Activated T-cell treated with anti-CD3 and anti-CD28 coated beads for 1 hour (primary cell): Measurements from ENCODE around the gene KLF4.

Experiments used
- DNase-seq: peaks from one replicate; pipeline ENCODE4 v3.0.0-alpha.2; 2020; ENCODE audit warnings: low read depth

KLF4 gene

DNA sequence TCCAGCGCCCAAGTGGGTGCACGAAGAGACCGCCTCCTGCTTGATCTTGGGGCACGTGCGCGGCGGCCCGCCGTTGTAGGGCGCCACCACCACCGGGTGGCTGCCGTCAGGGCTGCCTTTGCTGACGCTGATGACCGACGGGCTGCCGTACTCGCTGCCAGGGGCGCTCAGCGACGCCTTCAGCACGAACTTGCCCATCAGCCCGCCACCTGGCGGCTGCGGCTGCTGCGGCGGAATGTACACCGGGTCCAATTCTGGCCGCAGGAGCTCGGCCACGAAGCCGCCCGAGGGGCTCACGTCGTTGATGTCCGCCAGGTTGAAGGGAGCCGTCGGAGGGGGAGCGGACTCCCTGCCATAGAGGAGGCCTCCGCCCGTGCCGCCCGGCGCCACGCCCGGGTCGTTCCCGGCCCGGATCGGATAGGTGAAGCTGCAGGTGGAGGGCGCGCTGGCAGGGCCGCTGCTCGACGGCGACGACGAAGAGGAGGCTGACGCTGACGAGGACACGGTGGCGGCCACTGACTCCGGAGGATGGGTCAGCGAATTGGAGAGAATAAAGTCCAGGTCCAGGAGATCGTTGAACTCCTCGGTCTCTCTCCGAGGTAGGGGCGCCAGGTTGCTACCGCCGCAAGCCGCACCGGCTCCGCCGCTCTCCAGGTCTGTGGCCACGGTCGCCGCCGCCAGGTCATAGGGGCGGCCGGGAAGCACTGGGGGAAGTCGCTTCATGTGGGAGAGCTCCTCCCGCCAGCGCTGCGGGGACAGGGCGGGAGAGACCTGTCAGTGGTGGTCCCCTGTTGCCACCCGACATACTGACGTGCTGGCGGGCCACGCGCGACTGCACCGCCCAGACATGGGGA lies 1.8 kb downstream of the KLF4 start:
- DNase-seq = no peak

DNA sequence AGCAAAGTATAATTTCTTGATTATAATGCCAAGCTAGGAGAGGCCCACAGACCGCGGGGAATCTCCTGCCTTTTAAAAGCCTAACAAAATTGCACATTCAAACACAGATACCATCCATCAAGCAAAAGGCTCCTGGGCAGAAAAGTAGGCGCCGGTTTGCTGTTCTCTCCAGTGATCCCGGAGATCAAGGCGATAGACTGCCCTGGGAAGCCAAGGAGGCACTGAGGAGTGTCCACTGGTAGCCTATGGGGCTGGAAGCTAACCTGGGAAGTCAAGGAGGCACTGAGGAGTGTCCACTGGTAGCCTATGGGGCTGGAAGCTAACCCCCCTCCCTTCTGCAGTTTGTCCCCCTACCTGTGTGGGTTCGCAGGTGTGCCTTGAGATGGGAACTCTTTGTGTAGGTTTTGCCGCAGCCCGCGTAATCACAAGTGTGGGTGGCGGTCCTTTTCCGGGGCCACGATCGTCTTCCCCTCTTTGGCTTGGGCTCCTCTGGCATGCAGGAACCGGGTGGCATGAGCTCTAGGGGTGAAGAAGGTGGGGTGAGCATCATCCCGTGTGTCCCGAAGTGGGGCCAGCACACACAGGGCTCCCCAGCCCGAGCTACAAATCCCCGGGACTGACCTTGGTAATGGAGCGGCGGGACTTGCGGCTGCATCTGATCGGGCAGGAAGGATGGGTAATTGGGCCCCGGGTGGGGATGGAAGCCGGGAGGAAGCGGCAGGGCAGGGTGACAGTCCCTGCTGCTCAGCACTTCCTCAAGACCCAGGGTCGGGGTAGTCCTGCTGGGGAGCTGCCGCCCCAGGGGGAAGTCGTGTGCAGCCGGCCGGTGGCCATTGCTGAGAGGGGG lies 2.7 kb downstream of the KLF4 start:
- no peak for DNase-seq

DNA sequence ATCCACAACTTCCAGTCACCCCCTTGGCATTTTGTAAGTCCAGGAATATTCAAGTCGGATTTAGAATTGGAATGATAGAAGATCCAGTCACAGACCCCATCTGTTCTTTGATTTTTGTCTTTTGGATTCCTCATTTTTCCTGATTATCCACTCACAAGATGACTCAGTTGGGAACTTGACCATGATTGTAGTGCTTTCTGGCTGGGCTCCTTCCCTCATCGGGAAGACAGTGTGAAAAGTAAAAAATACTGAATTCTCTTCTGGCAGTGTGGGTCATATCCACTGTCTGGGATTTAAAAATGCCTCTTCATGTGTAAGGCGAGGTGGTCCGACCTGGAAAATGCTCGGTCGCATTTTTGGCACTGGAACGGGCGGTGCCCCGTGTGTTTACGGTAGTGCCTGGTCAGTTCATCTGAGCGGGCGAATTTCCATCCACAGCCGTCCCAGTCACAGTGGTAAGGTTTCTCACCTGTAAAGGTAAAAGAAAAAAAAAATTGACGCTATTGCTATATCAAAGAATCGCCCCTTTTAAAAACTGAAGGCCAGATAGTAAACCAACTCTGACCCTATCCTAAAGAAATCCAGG lies 4.0 kb downstream of the KLF4 start:
- no peak for DNase-seq

DNA sequence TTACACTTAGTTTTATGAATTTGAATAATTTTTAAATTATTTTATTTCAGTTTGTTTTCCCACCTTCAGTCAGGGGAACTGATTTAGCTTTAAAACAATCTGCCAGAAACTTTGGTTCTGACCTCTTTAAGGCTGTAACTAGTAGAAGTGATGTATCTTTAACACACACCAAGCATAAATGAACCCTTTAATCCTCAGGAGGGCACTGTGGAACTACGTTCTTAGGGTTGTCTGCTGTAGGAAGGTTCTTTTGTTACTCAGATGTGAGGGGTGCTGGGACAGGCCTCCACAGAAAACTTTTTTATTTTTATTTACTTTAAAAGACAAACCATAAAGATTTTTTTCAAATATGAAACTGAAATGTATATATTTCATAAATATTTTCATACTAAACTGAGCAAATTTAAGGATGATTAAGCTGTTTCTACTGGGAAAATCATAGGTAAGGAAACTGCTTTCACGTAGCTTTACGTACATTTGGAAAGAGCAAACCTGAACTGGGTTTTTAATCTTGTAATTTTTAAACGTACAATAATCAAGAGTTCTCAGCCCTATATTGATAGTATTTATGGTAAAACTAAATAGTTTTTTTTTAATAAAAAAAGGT lies 5.3 kb downstream of the KLF4 start:
- DNase-seq = no peak

DNA sequence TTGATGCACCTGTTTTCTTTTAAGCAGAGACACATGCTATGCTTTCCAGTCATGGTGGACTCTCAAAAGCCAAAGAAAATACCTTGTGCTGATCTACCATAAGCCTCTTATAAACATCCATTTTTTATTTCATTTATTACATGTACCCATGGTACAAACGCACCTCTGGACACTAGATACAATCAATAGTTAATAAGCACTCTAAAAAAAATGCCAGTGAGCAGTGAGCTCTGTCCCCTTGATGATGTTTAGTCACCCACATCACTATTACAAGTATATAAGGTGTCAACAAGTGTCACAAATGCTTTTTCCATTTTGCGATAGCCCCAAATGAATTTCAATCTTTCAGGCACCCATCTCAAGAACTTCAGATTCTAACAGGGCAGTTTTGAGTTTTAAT lies 5.9 kb downstream of the KLF4 start:
- no peak for DNase-seq

DNA sequence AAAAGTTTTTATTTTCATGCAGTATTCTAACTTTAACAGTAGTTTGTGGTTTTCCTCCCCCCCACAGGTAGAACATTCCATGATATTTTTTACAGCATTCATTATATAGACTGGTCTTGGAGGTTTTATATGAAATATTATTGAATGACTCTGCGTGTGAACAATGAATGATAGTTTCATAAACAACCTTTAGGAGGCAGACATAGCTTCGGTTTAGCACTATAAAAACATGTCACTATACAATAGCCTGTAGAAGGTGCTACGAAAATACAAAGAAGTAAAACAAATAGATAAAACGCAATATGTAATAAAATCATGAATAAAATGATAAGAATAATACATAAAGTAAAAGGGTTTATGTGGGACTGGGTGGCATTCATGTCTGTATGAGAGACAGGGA lies 8.5 kb downstream of the KLF4 start:
- DNase-seq = no peak

DNA sequence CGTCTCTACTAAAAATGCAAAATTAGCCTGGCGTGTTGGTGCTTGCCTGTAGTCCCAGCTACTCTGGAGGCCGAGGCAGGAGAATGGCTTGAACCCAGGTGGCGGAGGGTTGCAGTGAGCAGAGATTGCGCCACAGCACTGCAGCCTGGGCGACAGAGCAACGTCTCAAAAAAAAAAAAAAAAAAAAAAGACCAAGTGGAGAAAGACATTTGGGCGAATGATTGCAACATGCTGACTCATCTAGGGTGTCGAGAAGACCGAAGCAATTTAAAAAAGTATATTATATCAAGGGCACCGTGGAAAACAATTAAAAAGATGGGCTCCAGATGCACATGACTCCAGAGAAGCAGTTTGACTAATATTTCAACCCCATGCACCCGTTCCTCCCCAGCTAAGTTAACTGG lies 9.2 kb downstream of the KLF4 start:
- DNase-seq = no peak

DNA sequence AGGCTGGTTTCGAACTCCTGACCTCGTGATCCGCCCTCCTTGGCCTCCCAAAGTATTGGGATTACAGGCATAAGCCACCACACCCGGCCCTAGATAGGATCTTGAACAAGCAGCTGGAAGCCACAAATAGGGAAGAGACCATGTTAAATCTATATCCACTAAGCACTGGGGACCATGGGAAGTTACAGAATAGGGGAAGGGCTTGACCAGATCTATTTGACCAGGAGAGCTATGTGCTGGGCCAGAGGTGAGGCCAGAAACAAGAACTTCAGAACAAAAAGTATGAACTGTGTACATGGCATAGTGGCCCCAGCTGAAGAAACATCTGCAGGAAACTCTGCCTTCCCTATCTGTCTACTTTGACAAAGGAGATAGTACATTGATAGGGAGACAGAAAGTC lies 10.8 kb downstream of the KLF4 start:
- DNase-seq = no peak

DNA sequence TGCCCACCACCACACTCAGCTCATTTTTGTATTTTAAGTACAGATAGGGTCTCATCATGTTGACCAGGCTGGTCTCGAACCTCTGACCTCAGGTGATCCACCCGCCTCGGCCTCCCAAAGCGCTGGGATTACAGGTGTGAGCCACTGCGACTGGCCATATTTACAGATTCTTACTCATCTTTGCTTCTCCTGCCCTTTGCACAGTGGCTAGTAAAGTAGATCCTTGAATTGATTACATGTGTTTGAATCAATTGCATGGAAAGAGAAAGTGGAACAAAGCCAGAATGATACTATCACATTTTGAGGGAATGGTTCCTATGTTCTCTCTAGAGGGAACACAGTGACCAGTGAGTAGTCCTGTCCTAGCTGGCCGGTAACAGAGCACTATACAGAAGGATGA lies 15.4 kb downstream of the KLF4 start:
- DNase-seq = no peak

DNA sequence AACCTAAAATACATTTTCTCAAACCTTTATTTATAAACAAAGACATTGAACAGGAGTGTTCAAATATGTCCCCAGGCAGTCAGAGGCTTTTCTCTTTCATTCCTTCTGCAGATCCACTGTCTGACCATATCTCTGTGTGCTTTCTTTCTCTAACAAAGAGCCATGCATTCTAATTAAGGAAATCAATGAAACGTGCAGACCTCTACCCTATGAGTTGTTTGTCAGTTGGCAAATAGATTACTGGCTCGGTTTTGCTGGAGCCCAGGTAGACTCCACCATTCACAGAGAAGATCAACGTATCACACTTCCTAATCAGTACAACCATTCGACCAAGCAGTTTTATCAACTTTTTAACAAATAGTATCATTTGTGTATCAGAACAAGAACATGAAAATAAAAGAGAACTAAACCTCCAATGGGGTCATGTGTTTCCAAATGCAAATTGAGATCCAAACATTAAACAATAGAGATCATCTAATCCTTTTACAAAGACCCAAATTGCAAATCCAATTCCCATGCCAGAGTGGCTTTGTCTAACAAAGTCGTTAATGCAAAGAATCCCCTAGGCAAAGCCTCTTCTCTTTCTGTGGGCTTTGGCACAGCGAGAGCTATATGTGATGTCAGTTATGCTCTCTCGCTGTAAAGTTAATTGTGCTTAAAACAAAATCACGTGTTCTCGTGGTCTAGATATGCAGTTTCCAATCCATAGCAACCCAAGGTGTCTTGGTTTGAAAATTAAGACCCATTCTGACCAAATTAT lies 16.8 kb downstream of the KLF4 start:
- DNase-seq = no peak

DNA sequence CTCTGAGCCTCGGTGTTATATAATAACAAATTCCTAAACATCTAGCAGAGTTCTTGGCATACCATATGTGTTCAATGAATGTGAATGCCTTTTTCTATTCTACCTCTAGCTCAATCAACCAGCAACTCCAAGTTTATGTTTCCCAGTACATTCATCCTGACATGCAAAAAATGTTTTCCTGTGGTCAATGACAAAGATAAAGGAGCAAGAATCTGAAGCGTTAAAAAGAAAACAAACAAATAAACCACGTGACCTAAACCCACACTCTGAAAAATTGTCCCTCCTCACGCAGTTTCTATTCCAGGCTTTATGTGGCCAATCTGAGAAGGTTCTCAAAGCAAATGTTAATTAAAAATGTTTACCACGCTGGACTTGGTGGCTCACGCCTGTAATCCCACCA lies 18.0 kb downstream of the KLF4 start:
- DNase-seq = no peak

DNA sequence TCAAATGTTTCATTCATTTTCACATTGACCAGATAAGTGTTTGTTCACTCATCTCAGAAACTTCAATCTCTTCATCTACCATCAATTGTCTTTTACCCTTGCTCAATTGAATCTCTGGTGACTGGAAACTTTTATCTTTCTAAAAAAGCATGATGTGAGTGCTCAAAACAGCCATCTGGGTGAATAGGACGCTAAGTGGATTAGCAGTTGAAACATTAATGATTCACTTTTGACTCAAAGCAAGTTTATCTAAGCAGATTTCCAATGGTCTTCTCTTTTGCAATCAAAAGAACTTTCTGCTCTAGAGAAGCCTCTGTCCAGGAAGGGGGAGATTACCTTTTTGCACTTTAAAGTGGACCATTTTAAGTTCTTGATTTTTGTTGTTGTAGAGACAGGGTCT lies 22.2 kb downstream of the KLF4 start:
- DNase-seq = no peak

DNA sequence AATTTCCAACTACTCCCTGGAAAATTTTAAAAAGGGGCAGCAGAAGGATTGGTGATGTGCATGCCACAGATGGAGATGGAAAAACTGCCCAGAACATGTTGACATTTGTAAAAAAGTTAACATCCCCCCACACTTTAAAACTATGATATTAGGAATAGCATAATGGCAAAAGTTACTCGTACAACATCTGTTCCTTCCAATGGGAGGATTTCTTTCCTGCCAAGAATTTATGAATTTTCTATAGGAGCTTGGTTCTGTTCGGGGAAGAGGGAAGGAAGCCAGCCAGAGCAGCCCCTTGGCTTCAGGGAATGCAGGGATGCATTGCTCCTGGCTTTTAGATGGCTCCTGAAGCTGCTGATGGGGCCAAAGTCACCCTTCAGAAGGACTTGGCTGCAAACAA lies 22.7 kb downstream of the KLF4 start:
- DNase-seq = no peak

DNA sequence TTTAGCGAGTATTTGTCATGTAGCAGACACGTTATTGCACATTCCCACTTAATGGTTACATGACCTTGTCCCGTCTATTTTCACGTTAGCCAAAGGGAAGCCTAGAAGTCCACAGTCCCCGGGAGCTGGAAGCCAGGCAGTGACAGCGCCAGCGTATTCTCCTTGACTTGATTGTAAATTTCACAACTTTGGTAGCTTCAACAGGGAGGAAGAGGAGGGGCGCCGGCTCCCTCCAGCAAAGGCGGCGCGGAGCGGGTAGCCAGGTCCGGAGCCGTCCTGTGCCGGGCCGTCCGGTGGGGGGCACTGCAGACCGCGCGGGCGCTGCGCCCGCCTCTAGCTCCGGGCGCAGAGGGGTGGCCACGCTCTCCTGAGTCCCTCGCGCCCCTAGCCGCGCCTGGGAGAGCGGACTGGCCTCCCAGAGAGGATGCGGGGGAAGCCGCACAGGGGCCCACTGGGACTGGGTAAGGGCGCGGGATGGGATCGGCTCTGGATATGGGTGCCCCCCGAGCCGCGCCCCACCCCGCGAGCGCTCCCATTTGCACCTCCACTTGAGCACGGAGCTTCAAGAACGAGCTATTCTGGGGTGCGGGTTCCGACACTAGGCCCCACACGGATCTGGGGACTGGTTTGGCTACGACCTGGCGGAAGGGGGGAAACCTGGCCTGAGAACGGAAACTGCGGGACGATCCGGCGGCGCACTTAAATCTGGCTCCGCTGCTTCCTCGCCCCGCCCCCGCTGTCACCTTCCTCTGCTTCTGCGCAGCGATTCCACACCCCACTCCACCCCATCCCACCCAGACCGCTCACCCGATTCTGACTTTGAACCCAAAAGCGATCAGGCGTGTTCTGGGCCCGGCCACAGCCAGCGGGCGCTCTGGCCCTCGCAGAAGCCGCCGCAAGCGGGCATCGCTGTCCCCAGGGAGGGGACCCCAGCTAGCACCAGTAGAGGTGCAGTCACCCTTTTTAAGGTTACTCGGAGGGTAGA lies 23.8 kb downstream of the KLF4 start:
- DNase-seq = no peak

DNA sequence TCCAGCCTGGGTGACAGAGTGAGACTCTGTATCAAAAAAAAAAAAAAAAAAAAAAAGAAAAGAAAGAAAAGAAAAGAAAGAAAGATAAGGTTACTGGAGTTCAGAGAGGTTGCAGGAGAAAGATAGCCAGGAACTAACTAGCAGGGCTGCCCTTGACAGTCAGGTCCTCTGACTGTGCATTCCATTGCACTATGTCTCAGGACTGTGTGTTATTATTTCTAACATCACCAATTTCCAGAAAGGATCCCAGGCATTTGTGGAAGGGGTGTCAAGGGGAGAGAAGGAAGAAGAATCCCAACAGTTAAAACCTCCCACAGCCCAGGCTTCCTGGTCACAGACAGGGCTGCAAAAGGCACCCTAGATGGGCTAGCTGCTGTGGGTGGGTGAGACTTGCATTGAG lies 25.1 kb downstream of the KLF4 start:
- no peak for DNase-seq

DNA sequence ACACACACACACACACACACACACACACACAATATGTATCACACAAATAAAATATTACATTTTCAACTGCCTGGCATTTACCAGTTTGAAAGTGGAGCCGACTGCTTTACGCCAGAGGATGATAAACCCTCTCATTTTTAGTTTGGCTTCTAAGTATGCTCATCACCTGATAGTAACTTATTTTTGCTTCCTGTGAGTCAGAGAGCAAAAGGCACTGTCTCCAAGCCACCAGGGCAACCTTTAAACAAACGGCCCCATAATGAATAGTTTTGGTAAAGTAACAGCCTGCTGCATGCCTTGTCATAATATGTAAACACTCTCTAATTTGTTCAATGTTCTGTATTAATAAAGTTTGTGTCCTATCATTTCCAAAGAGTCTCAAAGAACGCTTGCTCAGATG lies 26.9 kb downstream of the KLF4 start:
- DNase-seq = no peak

DNA sequence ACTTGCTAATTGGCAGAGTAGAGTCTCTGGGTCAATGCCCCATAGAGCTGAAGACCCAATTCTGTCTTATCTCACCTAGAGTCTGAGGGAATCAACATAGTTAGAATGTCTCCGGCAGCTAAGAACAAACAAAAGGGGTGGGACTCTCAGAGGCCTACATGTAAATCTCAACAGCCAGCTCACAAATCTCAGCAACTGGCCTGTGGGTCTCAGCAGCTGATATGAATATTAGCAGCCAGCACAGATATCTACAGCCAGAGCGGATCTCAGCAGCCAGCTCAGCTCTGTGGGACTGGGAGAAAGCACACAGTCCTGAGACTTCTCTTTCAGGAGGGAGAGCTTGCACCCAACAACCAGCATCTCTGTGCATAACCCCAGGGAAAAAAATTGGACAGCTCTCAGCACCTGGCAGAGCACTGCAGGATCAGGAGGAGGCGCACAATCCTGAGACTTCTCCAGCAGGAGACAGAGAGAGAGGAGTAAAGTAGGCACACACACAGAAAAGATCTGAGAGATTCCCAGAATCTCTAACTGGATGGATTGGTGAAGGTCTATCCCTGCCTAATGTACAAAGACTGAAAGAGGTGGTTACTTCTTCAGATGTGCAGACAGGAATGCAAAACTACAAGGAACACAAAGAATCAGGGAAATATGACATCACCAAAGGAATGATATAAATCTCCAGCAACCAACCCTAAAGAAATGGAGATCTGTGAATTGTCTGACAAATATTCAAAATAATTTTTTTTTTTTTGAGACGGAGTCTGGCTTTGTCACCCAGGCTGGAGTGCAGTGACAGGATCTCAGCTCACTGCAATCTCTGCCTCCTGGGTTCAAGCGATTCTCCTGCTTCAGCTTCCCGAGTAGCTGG lies 29.2 kb downstream of the KLF4 start:
- no peak for DNase-seq

DNA sequence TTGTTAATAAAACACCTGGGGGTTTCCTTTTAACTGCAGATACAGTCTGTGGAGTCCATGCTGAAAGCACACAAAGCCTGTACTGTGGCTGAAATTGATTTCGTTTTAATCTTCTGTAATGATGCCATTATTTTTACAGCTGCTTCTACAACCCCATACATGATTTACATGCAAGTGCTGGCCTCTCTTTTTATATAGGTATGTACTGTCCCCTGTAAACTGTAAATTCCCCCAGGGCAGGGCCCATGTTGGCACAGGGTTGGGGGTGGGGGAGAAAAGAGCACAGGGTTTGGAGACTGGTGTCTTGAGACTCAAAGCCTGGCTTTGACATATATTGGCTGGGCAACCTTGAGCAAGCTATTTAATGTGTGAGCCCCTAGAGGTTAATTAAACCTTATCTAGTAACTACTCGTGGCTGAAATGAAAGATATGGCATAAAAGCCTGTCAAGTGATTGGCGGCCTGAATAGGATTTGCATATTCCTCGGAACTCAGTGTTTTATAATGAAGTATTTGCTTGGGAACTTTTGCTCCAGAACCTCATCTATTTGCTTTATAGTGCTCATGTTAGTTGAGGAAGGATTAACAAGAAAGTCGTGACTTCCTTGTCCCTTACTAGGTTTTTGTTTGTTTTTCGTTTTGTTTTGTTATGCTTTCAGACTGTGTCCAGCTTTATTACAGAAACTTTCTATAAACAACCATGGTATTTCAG lies 34.0 kb downstream of the KLF4 start:
- DNase-seq = no peak

DNA sequence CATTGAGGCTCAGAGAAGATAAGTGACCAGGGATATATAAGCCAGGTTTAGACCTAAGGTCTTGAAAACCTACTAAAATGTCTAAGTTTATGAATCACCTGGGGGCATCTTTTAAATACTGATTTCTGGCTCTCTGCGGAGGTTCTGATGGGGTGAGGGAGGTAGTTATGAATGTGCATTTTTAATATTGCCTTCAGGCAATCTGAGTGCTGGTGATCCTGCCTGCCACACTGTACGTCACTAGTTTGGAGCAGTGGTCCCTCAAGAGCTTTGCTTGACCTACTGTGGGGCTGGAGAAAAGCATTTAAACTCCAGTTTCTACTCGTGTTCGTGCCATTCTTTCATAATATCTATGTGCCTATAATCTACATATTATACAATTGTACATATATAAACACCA lies 36.1 kb downstream of the KLF4 start:
- no peak for DNase-seq
